ENCODE results near the gene PDZD11.
"Not testable (repeated sequence)": the region's sequence is repeated elsewhere in the genome, so short reads cannot be mapped to it uniquely, and the experiment has no call there.

Gene PDZD11

DNA sequence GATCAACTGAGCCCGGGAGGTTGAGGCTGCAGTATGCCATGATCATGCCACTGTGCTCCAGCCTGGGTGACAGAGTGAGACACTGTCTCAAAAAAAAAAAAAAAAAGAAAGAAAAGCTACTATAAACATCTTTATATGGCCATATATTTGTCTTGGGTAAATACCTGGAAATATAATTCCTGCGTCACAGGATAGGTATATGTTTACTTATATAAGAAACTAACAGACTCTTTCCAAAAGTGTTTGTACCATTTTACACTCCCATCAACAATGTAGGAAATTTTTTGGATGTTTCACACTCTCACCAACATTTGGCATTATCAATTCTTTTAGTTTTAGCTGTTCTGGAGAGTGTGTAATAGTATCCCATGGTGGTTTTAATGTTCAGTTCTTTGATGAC is 42.5 kb downstream of the PDZD11 start:
- TF ChIP-seq, protein P1, sequence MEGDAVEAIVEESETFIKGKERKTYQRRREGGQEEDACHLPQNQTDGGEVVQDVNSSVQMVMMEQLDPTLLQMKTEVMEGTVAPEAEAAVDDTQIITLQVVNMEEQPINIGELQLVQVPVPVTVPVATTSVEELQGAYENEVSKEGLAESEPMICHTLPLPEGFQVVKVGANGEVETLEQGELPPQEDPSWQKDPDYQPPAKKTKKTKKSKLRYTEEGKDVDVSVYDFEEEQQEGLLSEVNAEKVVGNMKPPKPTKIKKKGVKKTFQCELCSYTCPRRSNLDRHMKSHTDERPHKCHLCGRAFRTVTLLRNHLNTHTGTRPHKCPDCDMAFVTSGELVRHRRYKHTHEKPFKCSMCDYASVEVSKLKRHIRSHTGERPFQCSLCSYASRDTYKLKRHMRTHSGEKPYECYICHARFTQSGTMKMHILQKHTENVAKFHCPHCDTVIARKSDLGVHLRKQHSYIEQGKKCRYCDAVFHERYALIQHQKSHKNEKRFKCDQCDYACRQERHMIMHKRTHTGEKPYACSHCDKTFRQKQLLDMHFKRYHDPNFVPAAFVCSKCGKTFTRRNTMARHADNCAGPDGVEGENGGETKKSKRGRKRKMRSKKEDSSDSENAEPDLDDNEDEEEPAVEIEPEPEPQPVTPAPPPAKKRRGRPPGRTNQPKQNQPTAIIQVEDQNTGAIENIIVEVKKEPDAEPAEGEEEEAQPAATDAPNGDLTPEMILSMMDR (IDR thresholded peaks at IDR 0.05; ENCODE audit: control insufficient read depth, insufficient read depth, low read depth, low read length, missing control alignments), result no peak
- no peak overlapping the region for H3K4me3 ChIP-seq (ENCODE audit: control insufficient read depth, low read depth, low read length)
- DNase-seq (ENCODE audit: low read depth), result no peak

DNA sequence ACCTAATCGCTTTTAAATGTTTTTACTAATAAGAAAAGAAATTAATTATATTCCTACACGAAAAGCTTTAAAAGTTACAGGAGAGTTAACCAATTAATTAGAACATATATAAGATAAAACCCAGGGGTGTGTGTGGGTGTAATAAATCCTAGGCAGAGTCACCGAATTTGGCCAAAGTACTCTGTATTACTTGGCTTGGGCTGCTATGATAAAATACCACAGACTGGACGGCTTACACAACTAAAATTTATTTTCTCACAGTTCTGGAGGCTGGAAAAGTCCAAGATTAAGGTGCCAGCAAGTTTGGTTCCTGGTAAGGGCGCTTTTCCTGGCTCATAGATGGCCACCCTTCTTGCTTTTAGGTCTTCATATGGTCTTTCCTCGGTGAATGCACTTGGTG is 44.8 kb downstream of the PDZD11 start:
- TF ChIP-seq, protein P1 (IDR thresholded peaks at IDR 0.05; ENCODE audit: control insufficient read depth, insufficient read depth, low read depth, low read length, missing control alignments), result no peak
- no peak for DNase-seq (ENCODE audit: low read depth)
- H3K4me3 ChIP-seq (ENCODE audit: control insufficient read depth, low read depth, low read length), result no peak overlapping the region

DNA sequence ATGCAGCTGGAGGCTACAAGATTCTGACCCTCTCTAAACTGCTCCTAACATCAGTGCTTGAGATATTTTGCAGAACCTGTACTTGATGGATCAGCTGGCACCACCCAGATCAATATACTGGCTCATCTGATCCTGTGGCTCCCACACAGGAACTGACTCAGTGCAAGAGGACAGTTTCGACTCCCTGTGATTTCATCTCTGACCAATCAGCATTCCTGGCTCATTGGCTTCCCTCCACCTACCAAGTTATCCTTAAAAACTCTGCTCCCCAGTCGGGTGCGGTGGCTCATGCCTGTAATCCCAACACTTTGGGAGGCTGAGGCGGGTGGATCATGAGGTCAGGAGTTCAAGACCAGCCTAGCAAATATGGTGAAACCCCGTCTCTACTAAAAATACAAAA is 46.1 kb downstream of the PDZD11 start:
- not testable (repeated sequence) for H3K4me3 ChIP-seq (ENCODE audit: control insufficient read depth, low read depth, low read length); DNase-seq (ENCODE audit: low read depth)

DNA sequence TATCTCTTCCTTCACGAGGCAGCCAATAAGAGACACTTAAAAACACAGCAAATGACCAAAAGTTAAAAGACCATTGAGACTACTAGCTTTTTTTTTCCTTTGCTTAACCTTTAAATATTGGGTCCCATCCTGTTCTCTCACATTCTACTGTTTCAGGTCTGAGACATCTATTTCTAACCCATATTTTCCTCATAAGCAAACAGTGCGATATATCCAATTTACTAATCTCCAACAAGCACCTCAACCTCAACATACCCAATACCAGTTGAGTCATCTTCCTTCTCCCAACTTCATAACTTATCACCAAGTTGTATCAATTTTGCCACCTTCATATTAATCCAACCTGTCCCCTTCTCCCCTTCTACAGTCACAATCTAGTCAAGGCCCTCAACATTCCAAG is 48.2 kb downstream of the PDZD11 start:
- no peak for DNase-seq (ENCODE audit: low read depth)
- TF ChIP-seq, protein P1 (IDR thresholded peaks at IDR 0.05; ENCODE audit: control insufficient read depth, insufficient read depth, low read depth, low read length, missing control alignments), result no peak
- H3K4me3 ChIP-seq (ENCODE audit: control insufficient read depth, low read depth, low read length), result no peak overlapping the region

DNA sequence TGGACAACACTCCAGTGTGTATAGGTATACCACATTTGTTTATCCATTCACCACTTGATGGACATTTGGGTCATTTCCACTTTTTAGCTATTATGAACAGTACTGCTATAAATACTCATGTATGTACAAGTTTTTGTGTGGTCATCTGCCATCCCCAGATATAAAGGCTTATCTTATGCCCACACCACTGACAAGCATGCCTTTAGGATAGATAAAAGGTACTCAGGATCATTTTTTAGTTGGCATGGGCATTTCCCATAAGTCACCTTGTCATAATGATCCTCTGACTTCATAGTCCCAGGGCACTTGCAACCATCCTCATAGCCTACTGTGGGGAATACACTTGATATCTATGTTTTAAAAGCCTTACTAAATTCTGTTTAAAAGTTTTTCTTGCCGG is 49.0 kb downstream of the PDZD11 start:
- no peak overlapping the region for H3K4me3 ChIP-seq (ENCODE audit: control insufficient read depth, low read depth, low read length)
- DNase-seq (ENCODE audit: low read depth), result no peak
- TF ChIP-seq, protein P1 (IDR thresholded peaks at IDR 0.05; ENCODE audit: control insufficient read depth, insufficient read depth, low read depth, low read length, missing control alignments), result no peak
